GM21529 (cell line): ENCODE results near the gene ZNF75A.
"Not testable (repeated sequence)": the region's sequence is repeated elsewhere in the genome, so short reads cannot be mapped to it uniquely, and the experiment has no call there.

Experiments
- ATAC-seq: cut with Tn5 transposase; IDR thresholded peaks from one replicate; pipeline ENCODE4 v1.9.1; 2021; ENCODE audit not compliant: unreplicated experiment

The ZNF75A gene

GRCh38 chr16:3305109-3306068 lies at the start of gene ZNF75A, which contains the start of gene TIGD7:
Gene ZNF75A, plus strand, starts transcription at chr16:3305497. Its CDS starts 2,932 bp downstream, at chr16:3308429.
Gene TIGD7, minus strand, starts transcription at chr16:3305430. Its CDS starts 4,816 bp downstream, at chr16:3300614.
- peak; percentile 94 for ATAC-seq

GRCh38 chr16:3256146-3256865 lies 49.0 kb upstream of the ZNF75A start, which contains the start of gene MEFV:
Gene MEFV, minus strand, starts transcription at chr16:3256633. Its CDS starts 46 bp downstream, at chr16:3256587.
- ATAC-seq = no peak

- no peak for ATAC-seq
Observed at GRCh38 chr16:3256866-3257465, 48.3 kb upstream of the ZNF75A start.

- ATAC-seq = no peak
Observed at GRCh38 chr16:3259836-3260235, 45.5 kb upstream of the ZNF75A start.

- no peak for ATAC-seq
Observed at GRCh38 chr16:3262517-3262916, 42.8 kb upstream of the ZNF75A start.

- ATAC-seq = peak; percentile 88
Observed at GRCh38 chr16:3264137-3265036, 40.9 kb upstream of the ZNF75A start.

GRCh38 chr16:3266873-3267537 lies 38.3 kb upstream of the ZNF75A start:
- no peak for ATAC-seq

- no peak for ATAC-seq
Observed at GRCh38 chr16:3268294-3268693, 37.0 kb upstream of the ZNF75A start.

GRCh38 chr16:3270718-3271117 lies 34.6 kb upstream of the ZNF75A start:
- ATAC-seq = not testable (repeated sequence)

GRCh38 chr16:3271281-3271680 lies 34.0 kb upstream of the ZNF75A start:
- ATAC-seq = not testable (repeated sequence)

- ATAC-seq = no peak
Observed at GRCh38 chr16:3274490-3274889, 30.8 kb upstream of the ZNF75A start.

- ATAC-seq = no peak
Observed at GRCh38 chr16:3274947-3275346, 30.4 kb upstream of the ZNF75A start.

- no peak for ATAC-seq
Observed at GRCh38 chr16:3276679-3277078, 28.6 kb upstream of the ZNF75A start.

GRCh38 chr16:3281222-3281820 lies 24.0 kb upstream of the ZNF75A start:
- no peak for ATAC-seq

GRCh38 chr16:3282103-3282729 lies 23.1 kb upstream of the ZNF75A start:
- peak; percentile 28 for ATAC-seq

GRCh38 chr16:3282730-3283542 lies 22.4 kb upstream of the ZNF75A start, which contains the start of gene ZNF263:
Gene ZNF263, plus strand, starts transcription at chr16:3283491. Its CDS starts 328 bp downstream, at chr16:3283819.
- ATAC-seq = peak; percentile 84

- no peak for ATAC-seq
Observed at GRCh38 chr16:3283543-3284447, 21.5 kb upstream of the ZNF75A start.
